NB4 (cell line): ENCODE results near the gene PRRT1.

Experiments used
- DNase-seq: peaks from one replicate; pipeline ENCODE4 v3.0.0; 2010; ENCODE audit warnings: low read depth
- H3K4me3 ChIP-seq: one replicate; pipeline ENCODE4 v1.5.1; 2011; ENCODE audit warnings: mild to moderate bottlenecking, low read depth, low read length, moderate library complexity
- CTCF ChIP-seq: IDR thresholded peaks from one replicate; pipeline ENCODE4 v1.5.1; 2012; ENCODE audit warnings: low read depth, low read length
- MAX ChIP-seq: IDR thresholded peaks from 2 replicates; pipeline ENCODE4 v1.6.1; 2011; ENCODE audit warnings: low read depth, low read length
- MYC ChIP-seq: IDR thresholded peaks from 2 replicates; pipeline ENCODE4 v1.6.1; 2011; ENCODE audit warnings: low read depth, low read length
- POLR2A ChIP-seq: IDR thresholded peaks from 2 replicates; pipeline ENCODE4 v1.6.1; 2011; ENCODE audit warnings: mild to moderate bottlenecking; ENCODE audit not compliant: insufficient read length; ENCODE audit errors: extremely low read depth

PRRT1 gene

GRCh38 chr6:32109114-32109764, 42.5 kb downstream of the PRRT1 start, which contains the start of gene TNXB:
TSS of gene TNXB (minus strand) at chr6:32109338. CDS start at chr6:32098198, 11,140 bp downstream.
- DNase-seq = peak; percentile 37
- TF ChIP-seq CTCF (no peak), MAX (no peak), MYC (no peak)
- no peak within 1 kb of the TSS for H3K4me3 ChIP-seq

- no peak overlapping the region for H3K4me3 ChIP-seq
- TF ChIP-seq CTCF = no peak
- no peak for TF ChIP-seq POLR2A
- TF ChIP-seq MYC = no peak
- no peak for TF ChIP-seq MAX
- no peak for DNase-seq
Measured at GRCh38 chr6:32108727-32109113, 43.0 kb downstream of the PRRT1 start.

- DNase-seq = no peak
- no peak overlapping the region for H3K4me3 ChIP-seq
- TF ChIP-seq CTCF = no peak
- TF ChIP-seq POLR2A = no peak
- TF ChIP-seq MYC = no peak
- TF ChIP-seq MAX = no peak
Measured at GRCh38 chr6:32108094-32108627, 43.6 kb downstream of the PRRT1 start.

GRCh38 chr6:32107406-32107805, 44.3 kb downstream of the PRRT1 start:
- no peak for DNase-seq
- TF ChIP-seq MAX = no peak
- no peak for TF ChIP-seq POLR2A
- no peak for TF ChIP-seq MYC
- no peak for TF ChIP-seq CTCF
- H3K4me3 ChIP-seq = no peak overlapping the region

GRCh38 chr6:32105433-32105832, 46.3 kb downstream of the PRRT1 start:
- TF ChIP-seq POLR2A = no peak
- TF ChIP-seq MAX = peak; percentile 18; the same call in 1 of the 2 replicates
- no peak for TF ChIP-seq MYC
- no peak for TF ChIP-seq CTCF
- DNase-seq = no peak
- H3K4me3 ChIP-seq = no peak overlapping the region
